A549 (cell line): Measurements from ENCODE around the gene ITGA11. TPM values are rescaled to one million over a fixed set of nuclear protein-coding genes. Genes with fewer than 3 reads are reported as not detected.

ENCODE experiments used
- ATAC-seq, 2 experiments: fragments of 200-7000 bp in 1 of 2; fragments of >200 bp in 1 of 2; cut with Nextera tagmentation in 1 of 2; cut with Tn5 transposase in 1 of 2; 3 replicates each; pipeline versions ENCODE4 v1.8.0 to v1.9.1; 2018 to 2020; ENCODE audit warnings: mild to moderate bottlenecking in 1 of 2, moderate library complexity in 1 of 2
- CTCF ChIA-PET: fragments of 300-600 bp; sonication (Branson Sonifier 250); formaldehyde crosslinking; extraction: SDS; loops from one replicate; lab custom pipeline; 2021; ENCODE audit warnings: antibody characterized with exemption, inconsistent platforms; lab: Yijun Ruan, JAX
- POLR2A ChIA-PET: fragments of 350-600 bp; formaldehyde crosslinking; extraction: SDS; loops from one replicate; lab custom pipeline; 2021; ENCODE audit warnings: antibody characterized with exemption, inconsistent platforms; lab: Yijun Ruan, JAX
- DNase-seq, 2 experiments: peaks; one replicate each; pipeline versions ENCODE4 v3.0.0 to v3.0.0-alpha.2; 2011 to 2016; ENCODE audit warnings: low read depth in 1 of 2, low spot score in 1 of 2
- FAIRE-seq: peaks from 2 replicates; lab custom pipeline; 2011; peaks lifted over from hg19 to GRCh38; lab: Jason Lieb, UNC
- H3K27ac ChIP-seq, 2 experiments: fragments of >200 bp; sonication (Bioruptor Twin); formaldehyde crosslinking; 3 replicates each; pipeline ENCODE4 v1.5.1; 2016 to 2017
- H3K4me1 ChIP-seq: fragments of >200 bp; sonication (Bioruptor Twin); formaldehyde crosslinking; 3 replicates; pipeline ENCODE4 v1.6.1; 2016
- H3K4me2 ChIP-seq: fragments of >200 bp; sonication (Bioruptor Twin); formaldehyde crosslinking; 3 replicates; pipeline ENCODE4 v1.6.1; 2016
- H3K4me3 ChIP-seq: fragments of >200 bp; sonication (Bioruptor Twin); formaldehyde crosslinking; 3 replicates; pipeline ENCODE4 v1.5.1; 2016
- H3K9me3 ChIP-seq: fragments of >200 bp; sonication (Bioruptor Twin); formaldehyde crosslinking; 3 replicates; pipeline ENCODE4 v1.6.1; 2016
- CBX2 ChIP-seq: fragments of 200-600 bp; sonication (generic); IDR thresholded peaks from 2 replicates; pipeline ENCODE4 v1.6.1; 2016; ENCODE audit warnings: low read depth, mild to moderate bottlenecking, borderline replicate concordance
- CEBPB ChIP-seq, 2 experiments: fragments of >200 bp in 1 of 2; sonication (Bioruptor Twin) in 1 of 2; formaldehyde crosslinking in 1 of 2; IDR thresholded peaks; 2 replicates each; pipeline ENCODE4 v1.6.1; 2012 to 2016
- EHF ChIP-seq: fragments of 250-450 bp; sonication (Bioruptor Pico); IDR thresholded peaks from 2 replicates; pipeline ENCODE4 v1.5.0; 2020; ENCODE audit warnings: mild to moderate bottlenecking
- HMGXB4 ChIP-seq: fragments of 250-450 bp; sonication (Bioruptor Pico); IDR thresholded peaks from 2 replicates; pipeline ENCODE4 v1.5.0; 2021; ENCODE audit warnings: mild to moderate bottlenecking, moderate library complexity, borderline replicate concordance
- HOXB13 ChIP-seq: fragments of 250-450 bp; sonication (Bioruptor Pico); IDR thresholded peaks from 2 replicates; pipeline ENCODE4 v1.5.0; 2020; ENCODE audit warnings: low read depth, mild to moderate bottlenecking, moderate library complexity
- HOXB5 ChIP-seq: fragments of 250-450 bp; sonication (Bioruptor Pico); IDR thresholded peaks from 2 replicates; pipeline ENCODE4 v1.5.0; 2020; ENCODE audit warnings: mild to moderate bottlenecking, moderate library complexity
- JUNB ChIP-seq: fragments of >200 bp; sonication (Bioruptor Twin); formaldehyde crosslinking; IDR thresholded peaks from 2 replicates; pipeline ENCODE4 v1.6.1; 2016
- KDM5A ChIP-seq: fragments of 200-600 bp; sonication (generic); IDR thresholded peaks from 2 replicates; pipeline ENCODE4 v1.6.1; 2016; ENCODE audit warnings: antibody characterized with exemption, mild to moderate bottlenecking
- MAX ChIP-seq: IDR thresholded peaks from 2 replicates; pipeline ENCODE4 v1.6.1; 2012
- MAZ ChIP-seq: fragments of 150-350 bp; IDR thresholded peaks from 2 replicates; pipeline ENCODE4 v1.6.1; 2014; ENCODE audit warnings: antibody characterized with exemption, low read depth, low read length, borderline replicate concordance
- NFE2L2 ChIP-seq: fragments of 150-350 bp; conservative IDR thresholded peaks from 2 replicates; pipeline ENCODE4 v1.6.1; 2014; ENCODE audit warnings: low read length
- PHF8 ChIP-seq: fragments of 200-600 bp; sonication (generic); IDR thresholded peaks from 2 replicates; pipeline ENCODE4 v1.6.1; 2016; ENCODE audit warnings: low read depth, mild to moderate bottlenecking, antibody characterized with exemption, moderate library complexity, borderline replicate concordance
- POLR2AphosphoS2 ChIP-seq: conservative IDR thresholded peaks from 2 replicates; pipeline ENCODE4 v1.6.1; 2012; ENCODE audit warnings: low read length, improper control_type of control experiment, inconsistent platforms
- RAD21 ChIP-seq, 2 experiments: fragments of >200 bp in 1 of 2; sonication (Bioruptor Twin) in 1 of 2; formaldehyde crosslinking in 1 of 2; IDR thresholded peaks in 1 of 2; conservative IDR thresholded peaks in 1 of 2; 2 replicates in 1 of 2; 3 replicates in 1 of 2; pipeline ENCODE4 v1.6.1; 2012 to 2018; ENCODE audit warnings: inconsistent platforms in 1 of 2
- SMC3 ChIP-seq: fragments of >200 bp; sonication (Bioruptor Twin); formaldehyde crosslinking; IDR thresholded peaks from 3 replicates; pipeline ENCODE4 v1.6.1; 2018; ENCODE audit warnings: inconsistent platforms
- TP53 ChIP-seq: fragments of 250-450 bp; sonication (Bioruptor Pico); IDR thresholded peaks from 2 replicates; pipeline ENCODE4 v1.5.0; 2021; ENCODE audit warnings: mild to moderate bottlenecking, moderate library complexity
- ZSCAN20 ChIP-seq: fragments of 250-450 bp; sonication (Bioruptor Pico); IDR thresholded peaks from 2 replicates; pipeline ENCODE4 v1.8.0; 2022; ENCODE audit warnings: mild to moderate bottlenecking, moderate library complexity
- WGBS: methylation state at CpG from one replicate; pipeline ENCODE4 v1.1.6; 2017; ENCODE audit errors: missing lambda C conversion rate; 5-methylcytosine and 5-hydroxymethylcytosine counted together
- polyA plus RNA-seq, 4 experiments: library from polyadenylated mRNA; depleted of rRNA in 3 of 4; stranded (reverse); fragments of >200 nt; fragmentation: RNase III in 1 of 4; extraction: RNeasy Plus Mini Kit Qiagen cat#74134 plus additional on column Dnase treatment in 1 of 4; gene quantifications; 2 replicates in 3 of 4; 3 replicates in 1 of 4; pipeline ENCODE4 v1.2.3, GENCODE V29; 2011 to 2017
- TF ChIP-seq, protein P1 (sequence below): fragments of 150-350 bp; IDR thresholded peaks from 2 replicates; pipeline ENCODE4 v1.6.1; 2014; ENCODE audit warnings: low read depth, mild to moderate bottlenecking, low read length

Gene ITGA11
- polyA plus RNA-seq, 2 of the 4 experiments (the other 2 are of a cell fraction): 8.3 to 17.2 TPM

DNA sequence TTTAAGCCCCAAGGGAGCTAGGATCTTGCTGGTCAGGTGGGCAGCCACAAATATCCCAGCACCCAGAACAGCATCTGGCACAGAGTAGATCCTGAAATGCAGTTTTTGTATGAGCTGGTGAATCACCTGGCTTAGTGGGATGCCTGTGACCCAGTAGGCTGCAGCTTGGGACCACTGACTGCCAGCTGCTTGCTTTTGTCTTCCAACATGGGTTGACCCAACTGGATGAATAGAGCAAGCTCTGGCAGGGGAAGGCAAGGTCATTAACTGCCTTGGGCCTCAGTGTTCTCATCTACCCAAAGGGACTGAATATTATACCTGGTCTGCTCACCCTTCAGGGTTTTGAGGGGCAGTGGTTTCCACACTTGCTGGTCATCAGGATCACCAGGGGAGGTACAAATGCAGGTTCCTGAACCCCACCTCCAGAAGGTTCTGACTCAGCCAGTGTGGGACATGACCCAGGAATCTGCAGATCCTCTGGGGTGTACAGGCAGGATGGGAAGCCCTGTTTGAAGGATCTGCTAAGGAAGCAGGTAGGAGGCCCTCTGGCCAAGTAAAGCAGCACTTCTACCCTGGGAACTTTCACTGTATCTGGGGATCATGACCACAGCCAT, 55.4 kb downstream of the ITGA11 start:
- CTCF ChIA-PET: interaction anchor here (1.2 to 1.3 kb wide), 2 partner anchors 15 to 70 kb away, joined by 3 to 4 read pairs; no protein-coding TSS in a partner anchor
- POLR2A ChIA-PET: no interaction called here

GRCh38 chr15:68375716-68376220, 56.2 kb downstream of the ITGA11 start:
- ATAC-seq: no peak
- Histone ChIP-seq H3K4me1 (no peaks in the 10 kb centered on the region), H3K4me2 (no peak overlapping the region), H3K27ac (no peak overlapping the region; a peak in 1 of 6 replicates)
- WGBS: 75% methylated on average over 6 of the region's 6 CpGs
- no peak for DNase-seq
- no peak for TF ChIP-seq JUNB
- no peak for TF ChIP-seq ZSCAN20 (CRISPR knock-in tag)
- no peak for TF ChIP-seq NFE2L2
- TF ChIP-seq RAD21 (conservative IDR thresholded peaks at IDR 0.05 in 1 of 2, IDR thresholded peaks at IDR 0.05 in 1 of 2): no peak
- TF ChIP-seq MAZ: no peak
- TF ChIP-seq HMGXB4 (CRISPR knock-in tag): no peak
- TF ChIP-seq, all 56 proteins: peak for 0
- ChIA-PET CTCF (interaction anchor here (1.2 to 3.6 kb wide), 4 partner anchors 8 to 69 kb away, joined by 3 to 15 read pairs (median 6); no protein-coding TSS in a partner anchor), POLR2A (no interaction called here)
- no peak for FAIRE-seq
- Histone ChIP-seq H3K9me3 (no peaks in the 10 kb centered on the region), H3K4me3 (no peak overlapping the region)

More for the DNA sequence above, 55.4 kb downstream of the ITGA11 start:
- no peak for ATAC-seq
- Histone ChIP-seq H3K4me3 (no peak overlapping the region), H3K4me2 (no peak overlapping the region), H3K4me1 (no peaks in the 10 kb centered on the region), H3K27ac (no peak overlapping the region), H3K9me3 (no peaks in the 10 kb centered on the region)
- DNase-seq: no peak
- no peak for TF ChIP-seq TP53
- no peak for TF ChIP-seq PHF8
- TF ChIP-seq CEBPB (IDR thresholded peaks at IDR 0.05): no peak
- TF ChIP-seq HOXB13 (CRISPR knock-in tag): no peak
- TF ChIP-seq MAX: no peak
- no peak for TF ChIP-seq HOXB5
- no peak for TF ChIP-seq POLR2AphosphoS2
- TF ChIP-seq, protein P1, sequence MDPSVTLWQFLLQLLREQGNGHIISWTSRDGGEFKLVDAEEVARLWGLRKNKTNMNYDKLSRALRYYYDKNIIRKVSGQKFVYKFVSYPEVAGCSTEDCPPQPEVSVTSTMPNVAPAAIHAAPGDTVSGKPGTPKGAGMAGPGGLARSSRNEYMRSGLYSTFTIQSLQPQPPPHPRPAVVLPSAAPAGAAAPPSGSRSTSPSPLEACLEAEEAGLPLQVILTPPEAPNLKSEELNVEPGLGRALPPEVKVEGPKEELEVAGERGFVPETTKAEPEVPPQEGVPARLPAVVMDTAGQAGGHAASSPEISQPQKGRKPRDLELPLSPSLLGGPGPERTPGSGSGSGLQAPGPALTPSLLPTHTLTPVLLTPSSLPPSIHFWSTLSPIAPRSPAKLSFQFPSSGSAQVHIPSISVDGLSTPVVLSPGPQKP: no peak
- TF ChIP-seq ZSCAN20 (CRISPR knock-in tag): no peak
- no peak for TF ChIP-seq NFE2L2
- TF ChIP-seq MAZ: no peak
- TF ChIP-seq KDM5A: no peak
- TF ChIP-seq CBX2: no peak
- TF ChIP-seq EHF (CRISPR knock-in tag): no peak
- no peak for TF ChIP-seq JUNB
- no peak for TF ChIP-seq SMC3
- TF ChIP-seq HMGXB4 (CRISPR knock-in tag): no peak
- no peak for FAIRE-seq
